T-cell (primary cell): ENCODE measurements around the gene COL8A1. TPM values are rescaled to one million over a fixed set of nuclear protein-coding genes. Genes with fewer than 3 reads are reported as not detected.
A peak's percentile ranks its signal among the peaks of the same experiment; 100 is the strongest.

Source experiments
- ATAC-seq, 4 experiments: fragments of 200-7000 bp in 3 of 4; fragments of 150-1000 bp in 1 of 4; cut with Tn5 transposase; replicated peaks in 1 of 4; 1 replicate in 3 of 4; 2 replicates in 1 of 4; pipeline ENCODE4 v1.10.0; 2021; ENCODE audit warnings: moderate library complexity in 3 of 4, mild to moderate bottlenecking in 2 of 4, moderate number of reproducible peaks in 1 of 4
- CTCF ChIA-PET, 2 donors: fragments of 300-600 bp; sonication (Branson Sonifier 250); formaldehyde crosslinking; loops; one replicate each; lab custom pipeline; 2022; ENCODE audit warnings: antibody characterized with exemption in 2 of 2; lab: Charles Lee
- POLR2A ChIA-PET, 2 donors: fragments of 300-600 bp; sonication (Branson Sonifier 250); formaldehyde crosslinking; loops; one replicate each; lab custom pipeline; 2022; ENCODE audit warnings: antibody characterized with exemption in 2 of 2; lab: Charles Lee
- DNase-seq, 35 experiments: peaks; one replicate each; pipeline versions ENCODE4 v3.0.0 to v3.0.0-alpha.2; 2013 to 2023
- H3K27ac ChIP-seq: one replicate; pipeline ENCODE4 v1.5.1; 2013; ENCODE audit warnings: low read length
- H3K27me3 ChIP-seq, 2 experiments: replicated peaks in 1 of 2; 1 replicate in 1 of 2; 2 replicates in 1 of 2; pipeline versions ENCODE4 v1.6.1 to v1.7.0; 2013; ENCODE audit warnings: low read length in 1 of 2, mixed read lengths in 1 of 2; ENCODE audit not compliant: control insufficient read depth in 2 of 2, insufficient read depth in 2 of 2; ENCODE audit errors: extremely low read depth in 1 of 2
- H3K36me3 ChIP-seq, 2 donors: 1 replicate in 1 of 2; 2 replicates in 1 of 2; pipeline versions ENCODE4 v1.6.1 to v1.7.0; 2013; ENCODE audit warnings: low read length in 1 of 2; ENCODE audit not compliant: control insufficient read depth in 2 of 2, insufficient read depth in 1 of 2; ENCODE audit errors: extremely low read depth in 1 of 2
- H3K4me1 ChIP-seq, 2 experiments: 1 replicate in 1 of 2; 2 replicates in 1 of 2; pipeline versions ENCODE4 v1.6.1 to v1.7.0; 2013; ENCODE audit warnings: low read length in 2 of 2, mixed read lengths in 1 of 2; ENCODE audit not compliant: insufficient read depth in 2 of 2, control insufficient read depth in 1 of 2; ENCODE audit errors: extremely low read depth in 1 of 2
- H3K4me3 ChIP-seq, 2 donors: 1 replicate in 1 of 2; 2 replicates in 1 of 2; pipeline versions ENCODE4 v1.5.1 to v1.7.0; 2013; ENCODE audit warnings: mild to moderate bottlenecking in 2 of 2, low read length in 1 of 2, moderate library complexity in 1 of 2; ENCODE audit not compliant: control insufficient read depth in 1 of 2; ENCODE audit errors: extremely low read depth in 1 of 2
- H3K9me3 ChIP-seq: 2 replicates; pipeline ENCODE4 v1.7.0; 2013
- H3K27ac Mint-ChIP-seq, 2 donors: one replicate each; pipeline ENCODE4 v1.8.0; 2020 to 2021; ENCODE audit warnings: mild to moderate bottlenecking in 2 of 2, mixed read lengths in 2 of 2
- H3K27me3 Mint-ChIP-seq, 2 donors: one replicate each; pipeline ENCODE4 v1.8.0; 2021 to 2022; ENCODE audit warnings: mixed read lengths in 2 of 2
- H3K36me3 Mint-ChIP-seq: one replicate; pipeline ENCODE4 v1.8.0; 2021; ENCODE audit warnings: mixed read lengths
- H3K4me1 Mint-ChIP-seq, 3 donors: one replicate each; pipeline ENCODE4 v1.8.0; 2020 to 2022; ENCODE audit warnings: mixed read lengths in 3 of 3, mild to moderate bottlenecking in 1 of 3
- H3K4me3 Mint-ChIP-seq, 3 donors: one replicate each; pipeline ENCODE4 v1.8.0; 2020 to 2022; ENCODE audit warnings: mild to moderate bottlenecking in 3 of 3, mixed read lengths in 3 of 3, moderate library complexity in 3 of 3
- H3K9me3 Mint-ChIP-seq, 3 donors: one replicate each; pipeline ENCODE4 v1.8.0; 2020 to 2022; ENCODE audit warnings: mixed read lengths in 3 of 3
- WGBS: methylation state at CpG from one replicate; pipeline ENCODE4 v1.1.5; 2013; ENCODE audit warnings: missing lambda C conversion rate; ENCODE audit not compliant: insufficient coverage; 5-methylcytosine and 5-hydroxymethylcytosine counted together
- total RNA-seq, 35 experiments: library from RNA in 6 of 35; stranded (reverse) in 6 of 35; fragments of 120-200 nt in 1 of 35; gene quantifications; one replicate each; pipeline versions ENCODE4 v1.2.1 to v1.2.4 and lab custom pipeline; 2013 to 2026

Gene COL8A1
- total RNA-seq, 5 donors from 2014 or later (not counting 1 experiment from before 2014, with no cell fraction given): 0.12 to 0.36 (median 0.15) TPM

- H3K9me3 ChIP-seq: no peaks in the 10 kb centered on the region
- no peaks in the 10 kb centered on the region for H3K27me3 ChIP-seq
- Mint-ChIP-seq H3K36me3 (no peaks in the 10 kb centered on the region), H3K9me3 (no peaks in the 10 kb centered on the region), H3K4me1 (peaks cover 0 to 8% (median 0%) of the 10 kb centered on the region in 3 donors), H3K27ac (no peak overlapping the region), H3K4me3 (no peak overlapping the region), H3K27me3 (peaks cover 23 to 25% of the 10 kb centered on the region in 2 donors)
- 83% methylated on average over 2 of the region's 5 CpGs for WGBS
- no peaks in the 10 kb centered on the region for H3K4me1 ChIP-seq
- ChIA-PET POLR2A (no interaction called here), CTCF (interaction anchor here in 1 of 2 donors (0.6 kb wide), 1 partner anchor 742 kb away, joined by 4 read pairs; no protein-coding TSS in a partner anchor)
- H3K27ac ChIP-seq: no peak overlapping the region
- no peaks in the 10 kb centered on the region for H3K36me3 ChIP-seq
- no peak overlapping the region for H3K4me3 ChIP-seq
- ATAC-seq (no peak), DNase-seq (no peak)
Measured at GRCh38 chr3:99783011-99783573, 144.7 kb downstream of the COL8A1 start.

- ChIA-PET POLR2A (interaction anchor here in 1 of 2 donors (0.5 kb wide), 1 partner anchor 17 kb away, joined by 4 read pairs; no protein-coding TSS in a partner anchor), CTCF (interaction anchor here in 1 of 2 donors (0.5 to 1.1 kb wide), 2 partner anchors 12 to 971 kb away, joined by 3 read pairs; no protein-coding TSS in a partner anchor)
- Histone ChIP-seq H3K27ac (no peak overlapping the region), H3K4me1 (no peaks in the 10 kb centered on the region), H3K4me3 (no peak overlapping the region), H3K36me3 (no peaks in the 10 kb centered on the region), H3K9me3 (no peaks in the 10 kb centered on the region), H3K27me3 (no peaks in the 10 kb centered on the region)
- Mint-ChIP-seq H3K27ac (no peak overlapping the region), H3K9me3 (no peaks in the 10 kb centered on the region), H3K36me3 (no peaks in the 10 kb centered on the region), H3K4me3 (no peak overlapping the region), H3K4me1 (no peaks in the 10 kb centered on the region), H3K27me3 (peaks cover 11% of the 10 kb centered on the region in 2 donors)
- DNase-seq (peak in 3 of 35 experiments; percentile 6 to 37 (median 9)), ATAC-seq (peak; percentile 55 to 69 (median 64))
- 0% methylated on average over 1 of the region's 3 CpGs for WGBS
Measured at GRCh38 chr3:99789011-99789721, 150.8 kb downstream of the COL8A1 start.

GRCh38 chr3:99794485-99794884 lies 156.1 kb downstream of the COL8A1 start:
- H3K9me3 ChIP-seq: no peaks in the 10 kb centered on the region
- peaks cover 0 to 2% (median 0%) of the 10 kb centered on the region in 3 donors for H3K9me3 Mint-ChIP-seq
- H3K27me3 ChIP-seq: peaks cover 0 to 13% of the 10 kb centered on the region in 2 experiments
- ChIA-PET POLR2A (no interaction called here), CTCF (no interaction called here)
- H3K27me3 Mint-ChIP-seq: peaks cover 0 to 9% of the 10 kb centered on the region in 2 donors
- no peaks in the 10 kb centered on the region for H3K36me3 ChIP-seq
- WGBS: 79% methylated on average over 8 of the region's 8 CpGs
- no peaks in the 10 kb centered on the region for H3K4me1 Mint-ChIP-seq
- H3K4me3 Mint-ChIP-seq: no peak overlapping the region
- no peaks in the 10 kb centered on the region for H3K4me1 ChIP-seq
- H3K4me3 ChIP-seq: no peak overlapping the region
- H3K27ac ChIP-seq: no peak overlapping the region
- no peak for DNase-seq
- H3K27ac Mint-ChIP-seq: no peak overlapping the region
- H3K36me3 Mint-ChIP-seq: no peaks in the 10 kb centered on the region
- ATAC-seq: no peak

GRCh38 chr3:99795573-99795972 lies 157.2 kb downstream of the COL8A1 start:
- Histone ChIP-seq H3K4me1 (no peaks in the 10 kb centered on the region), H3K4me3 (no peak overlapping the region), H3K27ac (no peak overlapping the region), H3K9me3 (no peaks in the 10 kb centered on the region), H3K36me3 (no peaks in the 10 kb centered on the region), H3K27me3 (peaks cover 0 to 13% of the 10 kb centered on the region in 2 experiments)
- 90% methylated on average over 15 of the region's 15 CpGs for WGBS
- H3K27ac Mint-ChIP-seq: no peak overlapping the region
- POLR2A ChIA-PET: no interaction called here
- DNase-seq (no peak), ATAC-seq (no peak)
- H3K36me3 Mint-ChIP-seq: no peaks in the 10 kb centered on the region
- CTCF ChIA-PET: no interaction called here
- H3K4me3 Mint-ChIP-seq: no peak overlapping the region
- H3K27me3 Mint-ChIP-seq: peaks cover 0 to 7% of the 10 kb centered on the region in 2 donors
- peaks cover 0 to 2% (median 0%) of the 10 kb centered on the region in 3 donors for H3K9me3 Mint-ChIP-seq
- no peaks in the 10 kb centered on the region for H3K4me1 Mint-ChIP-seq

- Mint-ChIP-seq H3K27ac (no peak overlapping the region), H3K4me1 (no peaks in the 10 kb centered on the region), H3K4me3 (no peak overlapping the region), H3K27me3 (peaks cover 0 to under 1% of the 10 kb centered on the region in 2 donors), H3K36me3 (peaks cover 3% of the 10 kb centered on the region), H3K9me3 (peaks cover 0 to 6% (median 2%) of the 10 kb centered on the region in 3 donors)
- no peaks in the 10 kb centered on the region for H3K4me1 ChIP-seq
- H3K27ac ChIP-seq: no peak overlapping the region
- POLR2A ChIA-PET: no interaction called here
- H3K36me3 ChIP-seq: no peaks in the 10 kb centered on the region
- H3K4me3 ChIP-seq: no peak overlapping the region
- no CpG with 5 or more reads among the region's 4 CpGs for WGBS
- ATAC-seq (no peak), DNase-seq (no peak)
- CTCF ChIA-PET: no interaction called here
- peaks cover 0 to 11% of the 10 kb centered on the region in 2 experiments for H3K27me3 ChIP-seq
- no peaks in the 10 kb centered on the region for H3K9me3 ChIP-seq
Measured at GRCh38 chr3:99799422-99799821, 161.0 kb downstream of the COL8A1 start.

- no CpG with 5 or more reads among the region's 1 CpG for WGBS
- DNase-seq (no peak), ATAC-seq (no peak)
- Mint-ChIP-seq H3K4me1 (peaks cover 2 to 4% (median 3%) of the 10 kb centered on the region in 3 donors), H3K36me3 (peaks cover 9% of the 10 kb centered on the region), H3K9me3 (peaks cover 7 to 13% (median 10%) of the 10 kb centered on the region in 3 donors), H3K27ac (no peak overlapping the region), H3K27me3 (no peaks in the 10 kb centered on the region), H3K4me3 (no peak overlapping the region)
- no peaks in the 10 kb centered on the region for H3K36me3 ChIP-seq
- no peaks in the 10 kb centered on the region for H3K9me3 ChIP-seq
- CTCF ChIA-PET: no interaction called here
- no peak overlapping the region for H3K4me3 ChIP-seq
- no peak overlapping the region for H3K27ac ChIP-seq
- POLR2A ChIA-PET: interaction anchor here in 1 of 2 donors (0.8 kb wide), 1 partner anchor 541 kb away, joined by 3 read pairs; no protein-coding TSS in a partner anchor
- H3K4me1 ChIP-seq: no peaks in the 10 kb centered on the region
- H3K27me3 ChIP-seq: peaks cover 0 to 5% of the 10 kb centered on the region in 2 experiments
Measured at GRCh38 chr3:99803297-99803696, 164.9 kb downstream of the COL8A1 start.
